GM12892 (cell line): ENCODE results near the gene MAP3K19.
A peak's percentile ranks its signal among the peaks of the same experiment; 100 is the strongest.

Experiments
- POLR2A ChIP-seq: IDR thresholded peaks from 2 replicates; pipeline ENCODE4 v1.6.1; 2011; ENCODE audit warnings: low read depth, low read length, control low read depth
- POLR2AphosphoS5 ChIP-seq: IDR thresholded peaks from 2 replicates; pipeline ENCODE4 v1.6.1; 2011; ENCODE audit warnings: low read depth, low read length, control low read depth

DNA sequence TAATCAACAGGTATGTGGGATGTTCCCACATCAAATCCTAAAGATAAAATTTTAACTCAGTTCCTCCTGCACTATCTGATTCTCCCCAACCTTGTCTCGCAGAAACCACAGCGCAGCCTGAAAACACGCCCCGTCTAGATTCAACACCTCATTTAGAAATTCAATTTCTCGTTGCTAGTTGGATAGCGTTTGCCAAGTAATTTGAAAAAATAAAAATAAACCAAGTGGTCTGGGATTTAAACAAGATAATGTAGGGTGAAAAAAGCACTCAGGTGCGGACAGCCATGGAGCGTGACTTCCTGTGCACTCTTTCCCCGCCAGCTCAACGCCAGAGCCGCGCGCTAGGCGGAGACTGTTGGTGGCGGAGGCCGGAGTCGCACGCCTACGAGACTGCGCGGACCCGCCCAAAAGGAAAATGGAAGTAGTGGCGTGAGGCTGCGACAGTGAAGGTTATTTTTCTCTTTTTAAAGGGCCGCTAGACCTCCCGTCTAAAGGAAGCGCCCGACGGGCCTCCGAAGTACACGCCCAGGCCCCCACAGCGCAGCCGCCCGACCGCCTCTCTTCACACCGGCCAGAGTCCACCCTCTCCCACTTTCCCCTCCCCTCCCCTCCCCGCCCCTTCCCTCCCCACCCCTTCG is 129.2 kb downstream of the MAP3K19 start:
- TF ChIP-seq POLR2A (peak; percentile 82), POLR2AphosphoS5 (peak; percentile 91)
